ENCODE data around the gene TEKT1. TPM values are rescaled to one million over a fixed set of nuclear protein-coding genes. Genes with fewer than 3 reads are reported as not detected.

The TEKT1 gene
- total and polyA plus RNA-seq, 4 donors, result 2.9 to 18.6 (median 10.1) TPM

DNA sequence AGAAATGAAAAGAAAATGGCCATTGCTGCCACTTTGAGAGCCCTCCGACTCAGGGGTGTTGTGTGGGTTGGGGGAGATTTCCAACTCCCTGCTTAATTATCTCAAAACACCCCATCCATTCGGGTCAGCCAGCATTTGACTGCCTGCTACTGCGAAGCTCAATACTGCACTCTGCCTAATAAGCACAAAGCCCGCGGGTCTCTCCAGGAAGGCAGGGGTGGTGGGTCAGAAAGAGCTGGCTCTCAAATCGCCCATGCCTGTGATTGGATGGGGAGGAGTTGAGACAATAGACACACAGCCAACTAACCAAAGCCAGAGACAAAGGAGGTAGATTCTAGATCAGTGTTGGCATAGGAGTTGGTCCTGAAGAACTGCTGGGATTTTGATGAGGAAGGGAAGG is 78.0 kb downstream of the TEKT1 start:
- WGBS (ENCODE audit: insufficient coverage), result no CpG with 5 or more reads among the region's 6 CpGs
- DNase-seq (ENCODE audit: low read depth in 4 of 6, low spot score in 6 of 6), result peak in 1 of 6 donors; percentile 34
- H3K36me3 ChIP-seq (ENCODE audit: control insufficient read depth, insufficient read depth, low read length), result no peaks in the 10 kb centered on the region
- H3K27me3 ChIP-seq (ENCODE audit: control insufficient read depth, insufficient read depth, low read length), result peaks cover 2% of the 10 kb centered on the region
- no peaks in the 10 kb centered on the region for H3K9me3 ChIP-seq (ENCODE audit: control insufficient read depth, insufficient read depth, low read length)
- H3K27ac ChIP-seq (ENCODE audit: low read depth, low read length), result no peak overlapping the region
- H3K4me1 ChIP-seq (ENCODE audit: control insufficient read depth, insufficient read depth, low read length), result peaks cover 17% of the 10 kb centered on the region
- no peak overlapping the region for H3K4me3 ChIP-seq (ENCODE audit: low read depth, low read length)

DNA sequence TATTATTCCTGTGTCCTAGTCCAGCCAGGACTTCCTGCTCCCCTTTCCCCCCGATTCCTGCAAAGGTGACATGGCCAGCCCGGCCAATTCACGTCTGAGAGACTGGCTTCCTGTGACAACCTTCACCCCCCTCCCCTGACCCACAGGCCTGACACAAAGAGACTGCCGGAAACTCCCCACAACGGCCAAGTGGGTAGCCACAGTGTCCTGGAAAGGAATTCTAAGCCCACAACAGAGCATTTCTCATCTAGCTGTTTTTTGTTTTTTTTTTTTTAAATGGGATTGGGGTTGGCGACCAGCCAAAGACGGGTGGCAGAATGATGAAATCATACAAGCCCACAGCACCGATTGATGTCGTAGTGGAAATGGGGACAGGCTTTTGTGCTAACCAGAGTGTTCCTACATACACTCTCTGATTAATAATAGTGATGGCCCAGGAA is 78.5 kb downstream of the TEKT1 start:
- WGBS (ENCODE audit: insufficient coverage), result 19% methylated on average over 5 of the region's 9 CpGs
- DNase-seq (ENCODE audit: low read depth in 4 of 6, low spot score in 6 of 6), result peak in 3 of 6 donors; percentile 23 to 68 (median 65)
- no peak overlapping the region for H3K4me3 ChIP-seq (ENCODE audit: low read depth, low read length)
- no peaks in the 10 kb centered on the region for H3K9me3 ChIP-seq (ENCODE audit: control insufficient read depth, insufficient read depth, low read length)
- H3K27ac ChIP-seq (ENCODE audit: low read depth, low read length), result peak overlapping the region; percentile 49
- peaks cover 17% of the 10 kb centered on the region for H3K4me1 ChIP-seq (ENCODE audit: control insufficient read depth, insufficient read depth, low read length)
- H3K27me3 ChIP-seq (ENCODE audit: control insufficient read depth, insufficient read depth, low read length), result peaks cover 2% of the 10 kb centered on the region
- no peaks in the 10 kb centered on the region for H3K36me3 ChIP-seq (ENCODE audit: control insufficient read depth, insufficient read depth, low read length)

DNA sequence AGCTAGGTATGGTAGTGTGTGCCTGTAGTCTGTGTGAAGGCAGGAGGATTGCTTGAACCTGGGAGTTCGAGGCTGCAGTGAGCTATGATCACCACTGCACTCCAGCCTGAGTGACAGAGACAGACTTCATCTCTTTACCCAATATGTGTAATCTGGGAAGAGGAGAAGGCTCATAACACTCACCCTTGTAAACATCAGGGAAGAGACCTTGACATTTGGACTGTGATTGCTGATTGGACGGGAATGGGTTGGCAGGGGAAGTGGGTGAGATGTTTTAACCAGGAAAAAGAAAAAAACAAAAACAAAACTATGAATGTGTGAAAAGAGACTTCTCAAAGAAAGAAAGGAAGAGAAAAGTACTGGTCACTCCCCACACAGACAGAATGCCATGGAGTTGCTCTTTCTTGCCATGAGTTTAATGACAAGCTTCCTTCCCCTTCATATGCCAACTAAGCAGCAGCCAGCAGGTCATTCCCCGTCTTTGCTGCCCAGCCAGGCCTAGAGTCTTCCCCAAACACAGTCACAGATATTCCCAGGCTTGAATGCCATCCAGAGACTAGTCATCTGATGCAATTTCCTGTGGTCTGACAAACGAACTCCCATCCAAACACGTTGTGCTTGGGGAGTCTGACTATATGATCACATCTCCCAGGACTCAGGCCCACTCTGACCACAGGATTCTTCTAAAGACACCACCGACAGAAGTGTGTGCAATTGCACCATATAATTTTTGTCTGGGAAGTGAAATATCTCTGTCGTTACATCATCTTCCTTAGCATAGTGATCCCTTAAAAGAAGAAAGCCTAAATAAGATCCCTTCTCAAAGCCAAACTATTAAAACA is 79.2 kb downstream of the TEKT1 start:
- Histone ChIP-seq H3K27me3 (ENCODE audit: control insufficient read depth, insufficient read depth, low read length) (peaks cover 2% of the 10 kb centered on the region), H3K4me3 (ENCODE audit: low read depth, low read length) (no peak overlapping the region), H3K27ac (ENCODE audit: low read depth, low read length) (peak overlapping the region; percentile 61), H3K4me1 (ENCODE audit: control insufficient read depth, insufficient read depth, low read length) (peaks cover 17% of the 10 kb centered on the region), H3K9me3 (ENCODE audit: control insufficient read depth, insufficient read depth, low read length) (no peaks in the 10 kb centered on the region), H3K36me3 (ENCODE audit: control insufficient read depth, insufficient read depth, low read length) (no peaks in the 10 kb centered on the region)
- 23% methylated on average over 3 of the region's 7 CpGs for WGBS (ENCODE audit: insufficient coverage)
- DNase-seq (ENCODE audit: low read depth in 4 of 6, low spot score in 6 of 6), result peak in 2 of 6 donors; percentile 3 to 35

DNA sequence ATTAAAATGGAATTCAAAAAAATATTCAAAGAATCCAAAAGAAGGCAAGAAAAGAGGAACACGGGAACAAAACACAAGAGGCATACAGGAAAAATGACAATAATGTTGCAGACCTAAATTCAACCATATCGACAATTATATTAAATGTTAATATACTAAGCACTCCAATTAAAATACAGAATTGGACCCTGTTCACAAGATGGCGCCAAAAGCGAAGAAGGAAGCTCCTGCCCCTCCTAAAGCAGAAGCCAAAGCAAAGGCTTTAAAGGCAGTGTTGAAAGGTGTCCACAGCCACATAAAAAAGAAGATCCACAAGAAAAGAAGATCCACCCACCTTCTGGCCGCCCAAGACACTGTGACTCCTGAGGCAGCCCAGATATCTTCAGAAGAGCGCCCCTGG is 82.0 kb downstream of the TEKT1 start:
- WGBS (ENCODE audit: insufficient coverage), result 80% methylated on average over 2 of the region's 6 CpGs

DNA sequence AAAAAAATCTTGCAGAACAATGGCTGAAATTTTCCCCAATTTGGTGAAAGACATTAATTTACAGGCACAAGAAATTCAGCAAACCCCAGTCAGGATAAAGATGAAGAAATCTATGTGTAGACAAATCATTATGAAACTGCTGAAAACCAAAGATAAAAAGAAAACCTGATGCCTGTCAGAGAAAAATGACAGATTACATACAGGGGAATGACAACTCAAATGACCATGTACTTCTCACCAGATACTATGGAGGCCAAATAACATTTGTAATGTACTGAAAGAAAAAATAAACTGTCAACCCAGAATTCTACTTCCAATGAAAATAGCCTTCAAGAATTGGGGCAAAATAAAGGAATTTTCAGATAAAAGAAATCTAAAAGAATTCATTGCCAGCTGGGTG is 82.9 kb downstream of the TEKT1 start:
- H3K9me3 ChIP-seq (ENCODE audit: control insufficient read depth, insufficient read depth, low read length), result no peaks in the 10 kb centered on the region
- no peak for DNase-seq (ENCODE audit: low read depth in 4 of 6, low spot score in 6 of 6)
- no peak overlapping the region for H3K4me3 ChIP-seq (ENCODE audit: low read depth, low read length)
- H3K27ac ChIP-seq (ENCODE audit: low read depth, low read length), result no peak overlapping the region
- H3K36me3 ChIP-seq (ENCODE audit: control insufficient read depth, insufficient read depth, low read length), result no peaks in the 10 kb centered on the region
- H3K4me1 ChIP-seq (ENCODE audit: control insufficient read depth, insufficient read depth, low read length), result peaks cover 13% of the 10 kb centered on the region
- H3K27me3 ChIP-seq (ENCODE audit: control insufficient read depth, insufficient read depth, low read length), result no peaks in the 10 kb centered on the region

More for the DNA sequence above, 82.0 kb downstream of the TEKT1 start:
- no peaks in the 10 kb centered on the region for H3K36me3 ChIP-seq (ENCODE audit: control insufficient read depth, insufficient read depth, low read length)
- no peak overlapping the region for H3K4me3 ChIP-seq (ENCODE audit: low read depth, low read length)
- DNase-seq (ENCODE audit: low read depth in 4 of 6, low spot score in 6 of 6), result no peak
- H3K27ac ChIP-seq (ENCODE audit: low read depth, low read length), result no peak overlapping the region
- no peaks in the 10 kb centered on the region for H3K9me3 ChIP-seq (ENCODE audit: control insufficient read depth, insufficient read depth, low read length)
- H3K27me3 ChIP-seq (ENCODE audit: control insufficient read depth, insufficient read depth, low read length), result no peaks in the 10 kb centered on the region
- peaks cover 14% of the 10 kb centered on the region for H3K4me1 ChIP-seq (ENCODE audit: control insufficient read depth, insufficient read depth, low read length)

Small RNA genes within 50 kb of the gene (small RNA-seq; reads per million reads assigned to genes)
- not detected for gene AC004706.2 (ENCODE audit: low replicate concordance)

Other genes starting within 250 kb of the TEKT1 start
- 10 to 100 TPM; 19.0 to 28.0 TPM for gene KIAA0753, start 191.0 kb downstream of the TEKT1 start, total RNA-seq
- 10 to 100 TPM; 23.2 to 23.8 TPM for gene KIAA0753, start 191.0 kb downstream of the TEKT1 start, polyA plus RNA-seq (ENCODE audit: insufficient read length in 2 of 2)
- 10 to 100 TPM; 23.6 to 66.7 TPM for gene TXNDC17, start 190.7 kb downstream of the TEKT1 start, total RNA-seq
- gene TXNDC17, start 190.7 kb downstream of the TEKT1 start, polyA plus RNA-seq (ENCODE audit: insufficient read length in 2 of 2), result 10 to 100 TPM; 67.7 to 71.6 TPM
- gene MED31, start 180.1 kb downstream of the TEKT1 start, total RNA-seq, result 10 to 100 TPM; 15.8 to 19.8 TPM
- gene MED31, start 180.1 kb downstream of the TEKT1 start, polyA plus RNA-seq (ENCODE audit: insufficient read length in 2 of 2), result 10 to 100 TPM; 26.4 to 27.6 TPM
- 1 to 10 TPM; 2.2 to 2.6 TPM for gene C17orf100, start 180.0 kb downstream of the TEKT1 start, total RNA-seq
- 10 to 100 TPM; 14.2 to 18.4 TPM for gene C17orf100, start 180.0 kb downstream of the TEKT1 start, polyA plus RNA-seq (ENCODE audit: insufficient read length in 2 of 2)
- 1 to 10 TPM in 1 of 2 donors, under 1 TPM in 1; 0.69 to 1.3 TPM for gene SLC13A5, start 118.4 kb downstream of the TEKT1 start, total RNA-seq
- gene SLC13A5, start 118.4 kb downstream of the TEKT1 start, polyA plus RNA-seq (ENCODE audit: insufficient read length in 2 of 2), result 10 to 100 TPM; 11.4 to 14.6 TPM
- 10 to 100 TPM; 16.7 to 30.2 TPM for gene XAF1, start 75.7 kb downstream of the TEKT1 start, total RNA-seq
- gene XAF1, start 75.7 kb downstream of the TEKT1 start, polyA plus RNA-seq (ENCODE audit: insufficient read length in 2 of 2), result 10 to 100 TPM in 1 of 2 donors, 1 to 10 TPM in 1; 9.8 to 17.3 TPM
- gene FBXO39, start 55.5 kb downstream of the TEKT1 start, total RNA-seq, result under 1 TPM in 1 of 2 donors, not detected in 1; 0.33 TPM
- under 1 TPM in 1 of 2 donors, not detected in 1; 0.63 TPM for gene FBXO39, start 55.5 kb downstream of the TEKT1 start, polyA plus RNA-seq (ENCODE audit: insufficient read length in 2 of 2)
- under 1 TPM in 1 of 2 donors, not detected in 1; 0.59 TPM for gene ALOX12, start 164.3 kb upstream of the TEKT1 start, total RNA-seq
- gene ALOX12, start 164.3 kb upstream of the TEKT1 start, polyA plus RNA-seq (ENCODE audit: insufficient read length in 2 of 2), result 1 to 10 TPM; 1.3 to 2.7 TPM
- gene RNASEK, start 180.9 kb upstream of the TEKT1 start, total RNA-seq, result 100 to 1,000 TPM in 1 of 2 donors, 10 to 100 TPM in 1; 68.3 to 121 TPM
- 100 to 1,000 TPM; 252 to 284 TPM for gene RNASEK, start 180.9 kb upstream of the TEKT1 start, polyA plus RNA-seq (ENCODE audit: insufficient read length in 2 of 2)
- 10 to 100 TPM in 1 of 2 donors, 1 to 10 TPM in 1; 3.1 to 13.7 TPM for gene BCL6B, start 191.3 kb upstream of the TEKT1 start, total RNA-seq
- gene BCL6B, start 191.3 kb upstream of the TEKT1 start, polyA plus RNA-seq (ENCODE audit: insufficient read length in 2 of 2), result 1 to 10 TPM; 5.6 to 8.5 TPM
- gene SLC16A13, start 204.3 kb upstream of the TEKT1 start, total RNA-seq, result under 1 TPM; 0.10 to 0.66 TPM
- gene SLC16A13, start 204.3 kb upstream of the TEKT1 start, polyA plus RNA-seq (ENCODE audit: insufficient read length in 2 of 2), result 1 to 10 TPM; 1.5 to 2.4 TPM
- 1 to 10 TPM in 1 of 2 donors, under 1 TPM in 1; 0.20 to 2.5 TPM for gene SLC16A11, start 212.4 kb upstream of the TEKT1 start, total RNA-seq
- under 1 TPM; 0.52 to 0.95 TPM for gene SLC16A11, start 212.4 kb upstream of the TEKT1 start, polyA plus RNA-seq (ENCODE audit: insufficient read length in 2 of 2)
- gene CLEC10A, start 248.5 kb upstream of the TEKT1 start, total RNA-seq, result under 1 TPM; 0.69 to 0.77 TPM
- under 1 TPM; 0.17 to 0.29 TPM for gene CLEC10A, start 248.5 kb upstream of the TEKT1 start, polyA plus RNA-seq (ENCODE audit: insufficient read length in 2 of 2)

Data from spinal cord (tissue), 10 donors.